Loucy (cell line): Measurements from ENCODE around the gene ATAT1.

Experiments
- H2AFZ ChIP-seq: fragments of 200-600 bp; sonication (generic); 2 replicates; pipeline ENCODE4 v1.6.0; 2016; ENCODE audit warnings: antibody characterized with exemption, mild to moderate bottlenecking, low read length, moderate library complexity
- H3F3A ChIP-seq: fragments of 200-600 bp; 2 replicates; pipeline ENCODE4 v1.6.0; 2016; ENCODE audit warnings: antibody characterized with exemption, low read depth, mild to moderate bottlenecking
- H3K27me3 ChIP-seq: fragments of 200-600 bp; sonication (generic); 2 replicates; pipeline ENCODE4 v1.6.1; 2014; ENCODE audit warnings: low read length, mild to moderate bottlenecking; ENCODE audit not compliant: insufficient read depth, poor library complexity, severe bottlenecking
- H3K36me3 ChIP-seq: fragments of 200-600 bp; sonication (generic); 2 replicates; pipeline ENCODE4 v1.6.1; 2016; ENCODE audit warnings: low read length; ENCODE audit not compliant: insufficient read depth
- H3K4me1 ChIP-seq: fragments of 200-600 bp; sonication (generic); 2 replicates; pipeline ENCODE4 v1.5.1; 2014; ENCODE audit warnings: low read length, mild to moderate bottlenecking; ENCODE audit not compliant: insufficient read depth, poor library complexity, severe bottlenecking
- H3K4me2 ChIP-seq: fragments of 200-600 bp; sonication (generic); 2 replicates; pipeline ENCODE4 v1.6.0; 2014; ENCODE audit warnings: antibody characterized with exemption, low read length, low read depth, mild to moderate bottlenecking; ENCODE audit not compliant: poor library complexity, severe bottlenecking
- H3K4me3 ChIP-seq: fragments of 200-600 bp; sonication (generic); 2 replicates; pipeline ENCODE4 v1.5.1; 2014; ENCODE audit warnings: low read length, mild to moderate bottlenecking, mixed read lengths; ENCODE audit not compliant: poor library complexity, severe bottlenecking
- H3K79me2 ChIP-seq: fragments of 200-600 bp; sonication (generic); 2 replicates; pipeline ENCODE4 v1.6.1; 2014; ENCODE audit warnings: low read length; ENCODE audit not compliant: insufficient read depth
- H3K9ac ChIP-seq: fragments of 200-600 bp; sonication (generic); 2 replicates; pipeline ENCODE4 v1.6.0; 2014; ENCODE audit warnings: mild to moderate bottlenecking, low read depth, low read length, moderate library complexity; ENCODE audit not compliant: poor library complexity, severe bottlenecking
- H3K9me2 ChIP-seq: fragments of 200-600 bp; sonication (generic); replicated peaks from 2 replicates; pipeline ENCODE4 v1.6.1; 2016; ENCODE audit warnings: low read depth, low read length, mixed read lengths
- H3K9me3 ChIP-seq: fragments of 200-600 bp; sonication (generic); 2 replicates; pipeline ENCODE4 v1.6.1; 2014; ENCODE audit warnings: mild to moderate bottlenecking, antibody characterized with exemption, low read length, low read depth; ENCODE audit not compliant: insufficient read depth
- H4K20me1 ChIP-seq: fragments of 200-600 bp; sonication (generic); 2 replicates; pipeline ENCODE4 v1.6.0; 2014; ENCODE audit warnings: antibody characterized with exemption, low read length, mild to moderate bottlenecking; ENCODE audit not compliant: insufficient read depth, poor library complexity, severe bottlenecking
- CTCF ChIP-seq: fragments of 200-600 bp; sonication (generic); conservative IDR thresholded peaks from 2 replicates; pipeline ENCODE4 v1.5.1; 2014; ENCODE audit warnings: mild to moderate bottlenecking, antibody characterized with exemption, low read length
- EZH2phosphoT487 ChIP-seq: fragments of 200-600 bp; IDR thresholded peaks from 2 replicates; pipeline ENCODE4 v1.6.1; 2018; ENCODE audit warnings: antibody characterized with exemption, mild to moderate bottlenecking, moderate library complexity, borderline replicate concordance

ATAT1 gene

GRCh38 chr6:30681766-30682142, 55.1 kb downstream of the ATAT1 start:
- Histone ChIP-seq H3F3A (peaks cover 5% of the 10 kb centered on the region), H3K79me2 (peaks cover 96% of the 10 kb centered on the region), H3K4me1 (peaks cover 46% of the 10 kb centered on the region), H3K36me3 (peaks cover 20% of the 10 kb centered on the region; the same call in 1 of the 2 replicates), H3K4me3 (peak overlapping the region; percentile 97), H3K9ac (peak overlapping the region; percentile 96), H3K9me3 (no peaks in the 10 kb centered on the region), H3K9me2 (no peaks in the 10 kb centered on the region), H4K20me1 (peaks cover 64% of the 10 kb centered on the region), H2AFZ (no peak overlapping the region), H3K4me2 (peak overlapping the region; percentile 94), H3K27me3 (no peaks in the 10 kb centered on the region)
- no peak for TF ChIP-seq EZH2phosphoT487
- TF ChIP-seq CTCF, result no peak

GRCh38 chr6:30682143-30683117, 55.8 kb downstream of the ATAT1 start:
- no peak overlapping the region for H2AFZ ChIP-seq
- H3K9me3 ChIP-seq, result no peaks in the 10 kb centered on the region
- TF ChIP-seq CTCF, result no peak
- TF ChIP-seq EZH2phosphoT487, result no peak
- peak overlapping the region; percentile 97 for H3K4me2 ChIP-seq
- H3K79me2 ChIP-seq, result peaks cover 93% of the 10 kb centered on the region
- peak overlapping the region; percentile 96 for H3K9ac ChIP-seq
- H3K36me3 ChIP-seq, result peaks cover 13% of the 10 kb centered on the region; the same call in 1 of the 2 replicates
- H3K4me3 ChIP-seq, result peak overlapping the region; percentile 97
- H3K27me3 ChIP-seq, result no peaks in the 10 kb centered on the region
- peaks cover 5% of the 10 kb centered on the region for H3F3A ChIP-seq
- peaks cover 58% of the 10 kb centered on the region for H4K20me1 ChIP-seq
- no peaks in the 10 kb centered on the region for H3K9me2 ChIP-seq
- peaks cover 46% of the 10 kb centered on the region for H3K4me1 ChIP-seq

- peaks cover 53% of the 10 kb centered on the region for H4K20me1 ChIP-seq
- peak overlapping the region; percentile 97 for H3K4me3 ChIP-seq
- H3K79me2 ChIP-seq, result peaks cover 95% of the 10 kb centered on the region
- TF ChIP-seq CTCF (no peak), EZH2phosphoT487 (no peak)
- H3F3A ChIP-seq, result peaks cover 5% of the 10 kb centered on the region
- no peak overlapping the region for H2AFZ ChIP-seq
- H3K4me1 ChIP-seq, result peaks cover 56% of the 10 kb centered on the region
- H3K9me2 ChIP-seq, result no peaks in the 10 kb centered on the region
- H3K9ac ChIP-seq, result peak overlapping the region; percentile 96
- H3K36me3 ChIP-seq, result peaks cover 5% of the 10 kb centered on the region; the same call in 1 of the 2 replicates
- no peaks in the 10 kb centered on the region for H3K27me3 ChIP-seq
- H3K4me2 ChIP-seq, result peak overlapping the region; percentile 97
- H3K9me3 ChIP-seq, result no peaks in the 10 kb centered on the region
Measured at GRCh38 chr6:30683183-30683979, 56.7 kb downstream of the ATAT1 start.
